Activated B cell treated with CpG ODN at 0.5 μM for 24 hours (primary cell): ENCODE results near the gene NOS1AP. TPM values are rescaled to one million over a fixed set of nuclear protein-coding genes. Genes with fewer than 3 reads are reported as not detected.

Experiments used
- ATAC-seq: fragments of 200-7000 bp; cut with Tn5 transposase; one replicate; pipeline ENCODE4 v1.10.0; 2021; ENCODE audit warnings: low read depth, mild to moderate bottlenecking, moderate library complexity
- CTCF ChIA-PET: fragments of 350-600 bp; sonication (Branson Sonifier 250); formaldehyde crosslinking; loops from one replicate; lab custom pipeline; 2021; ENCODE audit warnings: antibody characterized with exemption; lab: Charles Lee
- POLR2A ChIA-PET: fragments of 350-600 bp; sonication (Branson Sonifier 250); formaldehyde crosslinking; loops from one replicate; lab custom pipeline; 2021; ENCODE audit warnings: antibody characterized with exemption; lab: Charles Lee
- DNase-seq: peaks from one replicate; pipeline ENCODE4 v3.0.0; 2022
- H3K27ac Mint-ChIP-seq: one replicate; pipeline ENCODE4 v1.8.0; 2020; ENCODE audit warnings: mixed read lengths
- H3K27me3 Mint-ChIP-seq: one replicate; pipeline ENCODE4 v1.8.0; 2021; ENCODE audit warnings: mixed read lengths
- H3K36me3 Mint-ChIP-seq: one replicate; pipeline ENCODE4 v1.8.0; 2021; ENCODE audit warnings: low read depth, mixed read lengths
- H3K4me1 Mint-ChIP-seq: one replicate; pipeline ENCODE4 v1.8.0; 2021; ENCODE audit warnings: mixed read lengths
- H3K4me3 Mint-ChIP-seq: one replicate; pipeline ENCODE4 v1.8.0; 2020; ENCODE audit warnings: mild to moderate bottlenecking, mixed read lengths
- H3K9me3 Mint-ChIP-seq: one replicate; pipeline ENCODE4 v1.8.0; 2020; ENCODE audit warnings: mixed read lengths
- intact Hi-C: fragments of 100-400 bp; cut with micrococcal nuclease; formaldehyde crosslinking; loops from one replicate; pipeline ENCODE4 v1.15.1; 2024
- total RNA-seq: library from RNA; stranded (reverse); gene quantifications from 2 replicates; pipeline ENCODE4 v1.2.3, GENCODE V29; 2022
- TF ChIP-seq, protein P1 (sequence below): fragments of 200-600 bp; IDR thresholded peaks from one replicate; pipeline ENCODE4 v1.8.0; 2022; ENCODE audit warnings: antibody characterized with exemption, mild to moderate bottlenecking

NOS1AP gene
- total RNA-seq, 1 donor from 2014 or later, result not detected

GRCh38 chr1:162360237-162360873 lies 290.9 kb downstream of the NOS1AP start:
- Mint-ChIP-seq H3K4me3 (no peak overlapping the region), H3K9me3 (no peaks in the 10 kb centered on the region), H3K36me3 (no peaks in the 10 kb centered on the region), H3K27me3 (peaks cover 21% of the 10 kb centered on the region), H3K4me1 (peaks cover 6% of the 10 kb centered on the region), H3K27ac (no peak overlapping the region)
- ChIA-PET CTCF (no interaction called here), POLR2A (no interaction called here)
- ATAC-seq, result no peak
- intact Hi-C loops, result no loop called here
- TF ChIP-seq, protein P1, sequence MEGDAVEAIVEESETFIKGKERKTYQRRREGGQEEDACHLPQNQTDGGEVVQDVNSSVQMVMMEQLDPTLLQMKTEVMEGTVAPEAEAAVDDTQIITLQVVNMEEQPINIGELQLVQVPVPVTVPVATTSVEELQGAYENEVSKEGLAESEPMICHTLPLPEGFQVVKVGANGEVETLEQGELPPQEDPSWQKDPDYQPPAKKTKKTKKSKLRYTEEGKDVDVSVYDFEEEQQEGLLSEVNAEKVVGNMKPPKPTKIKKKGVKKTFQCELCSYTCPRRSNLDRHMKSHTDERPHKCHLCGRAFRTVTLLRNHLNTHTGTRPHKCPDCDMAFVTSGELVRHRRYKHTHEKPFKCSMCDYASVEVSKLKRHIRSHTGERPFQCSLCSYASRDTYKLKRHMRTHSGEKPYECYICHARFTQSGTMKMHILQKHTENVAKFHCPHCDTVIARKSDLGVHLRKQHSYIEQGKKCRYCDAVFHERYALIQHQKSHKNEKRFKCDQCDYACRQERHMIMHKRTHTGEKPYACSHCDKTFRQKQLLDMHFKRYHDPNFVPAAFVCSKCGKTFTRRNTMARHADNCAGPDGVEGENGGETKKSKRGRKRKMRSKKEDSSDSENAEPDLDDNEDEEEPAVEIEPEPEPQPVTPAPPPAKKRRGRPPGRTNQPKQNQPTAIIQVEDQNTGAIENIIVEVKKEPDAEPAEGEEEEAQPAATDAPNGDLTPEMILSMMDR, result no peak
- DNase-seq, result no peak

GRCh38 chr1:162360874-162361260 lies 291.4 kb downstream of the NOS1AP start:
- H3K27ac Mint-ChIP-seq, result no peak overlapping the region
- no peaks in the 10 kb centered on the region for H3K9me3 Mint-ChIP-seq

DNA sequence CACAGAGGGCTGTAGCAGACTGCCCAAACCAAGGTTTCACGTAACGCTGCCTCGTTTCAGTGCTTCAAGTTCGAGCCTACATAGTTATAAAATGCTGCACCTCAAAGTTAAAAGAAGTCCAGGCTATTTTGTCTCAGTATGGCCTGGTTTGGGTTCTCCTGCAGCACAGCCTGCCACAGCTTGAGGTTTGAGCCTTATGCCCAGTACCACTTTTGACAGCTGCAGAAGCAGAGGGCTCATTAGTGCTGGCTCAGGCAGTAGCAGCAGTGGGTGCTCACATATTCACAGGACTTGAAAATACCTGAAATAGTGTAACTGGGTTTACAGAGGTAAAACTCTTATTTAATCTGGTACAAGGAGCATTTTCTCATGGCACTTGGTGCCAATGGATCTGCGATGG lies 291.9 kb downstream of the NOS1AP start:
- peaks cover 21% of the 10 kb centered on the region for H3K27me3 Mint-ChIP-seq
- intact Hi-C loops, result no loop called here
- no peaks in the 10 kb centered on the region for H3K36me3 Mint-ChIP-seq
- H3K27ac Mint-ChIP-seq, result no peak overlapping the region
- DNase-seq (no peak), ATAC-seq (no peak)
- CTCF ChIA-PET, result no interaction called here
- H3K9me3 Mint-ChIP-seq, result no peaks in the 10 kb centered on the region
- H3K4me1 Mint-ChIP-seq, result peaks cover 6% of the 10 kb centered on the region
- TF ChIP-seq, protein P1, result no peak
- POLR2A ChIA-PET, result interaction anchor here (0.5 kb wide), 1 partner anchor 181 kb away, joined by 3 read pairs; no protein-coding TSS in a partner anchor
- H3K4me3 Mint-ChIP-seq, result no peak overlapping the region

More at GRCh38 chr1:162360874-162361260, 291.4 kb downstream of the NOS1AP start:
- intact Hi-C loops, result no loop called here
- ChIA-PET POLR2A (no interaction called here), CTCF (no interaction called here)
- DNase-seq (no peak), ATAC-seq (no peak)
- peaks cover 21% of the 10 kb centered on the region for H3K27me3 Mint-ChIP-seq
- H3K36me3 Mint-ChIP-seq, result no peaks in the 10 kb centered on the region
- H3K4me3 Mint-ChIP-seq, result no peak overlapping the region
- H3K4me1 Mint-ChIP-seq, result peaks cover 6% of the 10 kb centered on the region
- TF ChIP-seq, protein P1, result no peak

GRCh38 chr1:162363823-162364222 lies 294.3 kb downstream of the NOS1AP start:
- TF ChIP-seq, protein P1, result no peak
- Mint-ChIP-seq H3K27ac (no peak overlapping the region), H3K9me3 (no peaks in the 10 kb centered on the region), H3K36me3 (no peaks in the 10 kb centered on the region), H3K4me3 (no peak overlapping the region), H3K4me1 (peaks cover 6% of the 10 kb centered on the region), H3K27me3 (peaks cover 10% of the 10 kb centered on the region)
- ATAC-seq (no peak), DNase-seq (no peak)
- intact Hi-C loops, result no loop called here
- ChIA-PET POLR2A (no interaction called here), CTCF (no interaction called here)

- intact Hi-C loops, result no loop called here
- no peak for DNase-seq
- ChIA-PET POLR2A (no interaction called here), CTCF (no interaction called here)
- Mint-ChIP-seq H3K4me1 (peaks cover 6% of the 10 kb centered on the region), H3K27me3 (peaks cover 10% of the 10 kb centered on the region), H3K27ac (no peak overlapping the region), H3K9me3 (no peaks in the 10 kb centered on the region), H3K36me3 (no peaks in the 10 kb centered on the region), H3K4me3 (no peak overlapping the region)
- TF ChIP-seq, protein P1, result no peak
- ATAC-seq, result no peak
Measured at GRCh38 chr1:162364498-162364897, 295.0 kb downstream of the NOS1AP start.
